SK-N-MC (cell line): ENCODE data around the gene CACNA1E.

Experiments
- EZH2 ChIP-seq: fragments of 200-600 bp; sonication (generic); IDR thresholded peaks from one replicate; pipeline ENCODE4 v1.6.1; 2017; ENCODE audit warnings: antibody characterized with exemption
- FOXP2 ChIP-seq: optimal IDR thresholded peaks from 2 replicates; pipeline ENCODE3; 2011; ENCODE audit warnings: mild to moderate bottlenecking, moderate library complexity; ENCODE audit not compliant: insufficient read depth; ENCODE audit errors: extremely low read length, control extremely low read depth
- POLR2AphosphoS5 ChIP-seq: IDR thresholded peaks from 2 replicates; pipeline ENCODE4 v1.6.1; 2012; ENCODE audit warnings: mild to moderate bottlenecking, low read depth, low read length, borderline replicate concordance

GRCh38 chr1:181433931-181434330 is 49.4 kb upstream of the CACNA1E start:
- TF ChIP-seq EZH2 = no peak
- TF ChIP-seq FOXP2 = no peak
- TF ChIP-seq POLR2AphosphoS5 = no peak
